Measurements from ENCODE around the gene PRDM1. TPM values are rescaled to one million over a fixed set of nuclear protein-coding genes. Genes with fewer than 3 reads are reported as not detected.

The PRDM1 gene
- total and polyA plus RNA-seq, 2 donors (not counting 1 experiment from before 2014, with no cell fraction given) = 2.8 to 5.4 TPM

- TF ChIP-seq CTCF (conservative IDR thresholded peaks at IDR 0.05 in 1 of 2, IDR thresholded peaks at IDR 0.05 in 1 of 2; ENCODE audit: low read depth in 1 of 2, low read length in 2 of 2) (no peak), EZH2 (IDR thresholded peaks at IDR 0.05; ENCODE audit: low read length, missing control alignments) (no peak)
- no peaks in the 10 kb centered on the region for H3K79me2 ChIP-seq (ENCODE audit: control insufficient read depth, insufficient read depth, low read length)
Measured at GRCh38 chr6:106051226-106051625, 34.9 kb upstream of the PRDM1 start.

GRCh38 chr6:106053484-106054205, 32.5 kb upstream of the PRDM1 start:
- H3K27ac ChIP-seq (ENCODE audit: insufficient read depth, low read length) = no peak overlapping the region
- H3K9me3 ChIP-seq (ENCODE audit: control insufficient read depth, insufficient read depth, low read depth, low read length) = no peaks in the 10 kb centered on the region
- TF ChIP-seq EZH2 (IDR thresholded peaks at IDR 0.05; ENCODE audit: low read length, missing control alignments) (no peak), CTCF (conservative IDR thresholded peaks at IDR 0.05 in 1 of 2, IDR thresholded peaks at IDR 0.05 in 1 of 2; ENCODE audit: low read depth in 1 of 2, low read length in 2 of 2) (no peak)
- DNase-seq (ENCODE audit: low read depth in 2 of 2) = no peak
- no peaks in the 10 kb centered on the region for H3K4me1 ChIP-seq (ENCODE audit: control insufficient read depth, extremely low read depth, insufficient read depth, low read length)
- H3K79me2 ChIP-seq (ENCODE audit: control insufficient read depth, insufficient read depth, low read length) = no peaks in the 10 kb centered on the region
- no peak overlapping the region for H3K4me2 ChIP-seq (ENCODE audit: extremely low read depth, insufficient read depth, low read length)
- H3K36me3 ChIP-seq (ENCODE audit: control insufficient read depth, insufficient read depth, low read length) = no peaks in the 10 kb centered on the region
- H3K9ac ChIP-seq (ENCODE audit: insufficient read depth, low read length) = no peak overlapping the region
- no peak overlapping the region for H2AFZ ChIP-seq (ENCODE audit: low read length)
- no peaks in the 10 kb centered on the region for H3K27me3 ChIP-seq (ENCODE audit: control insufficient read depth, insufficient read depth, low read length)
- no peaks in the 10 kb centered on the region for H4K20me1 ChIP-seq (ENCODE audit: control insufficient read depth, extremely low read depth, insufficient read depth, low read length)
- no peak overlapping the region for H3K4me3 ChIP-seq (replicated peaks in 1 of 4; ENCODE audit: control extremely low read depth in 1 of 4, insufficient read depth in 1 of 4, low read depth in 3 of 4, low read length in 4 of 4)

More at GRCh38 chr6:106051226-106051625, 34.9 kb upstream of the PRDM1 start:
- no peak overlapping the region for H3K4me3 ChIP-seq (replicated peaks in 1 of 4; ENCODE audit: control extremely low read depth in 1 of 4, insufficient read depth in 1 of 4, low read depth in 3 of 4, low read length in 4 of 4)
- H2AFZ ChIP-seq (ENCODE audit: low read length) = no peak overlapping the region
- H3K9me3 ChIP-seq (ENCODE audit: control insufficient read depth, insufficient read depth, low read depth, low read length) = no peaks in the 10 kb centered on the region
- no peak overlapping the region for H3K9ac ChIP-seq (ENCODE audit: insufficient read depth, low read length)
- H3K4me2 ChIP-seq (ENCODE audit: extremely low read depth, insufficient read depth, low read length) = no peak overlapping the region
- H3K36me3 ChIP-seq (ENCODE audit: control insufficient read depth, insufficient read depth, low read length) = no peaks in the 10 kb centered on the region
- H3K27ac ChIP-seq (ENCODE audit: insufficient read depth, low read length) = no peak overlapping the region
- no peaks in the 10 kb centered on the region for H3K27me3 ChIP-seq (ENCODE audit: control insufficient read depth, insufficient read depth, low read length)
- no peaks in the 10 kb centered on the region for H3K4me1 ChIP-seq (ENCODE audit: control insufficient read depth, extremely low read depth, insufficient read depth, low read length)
- DNase-seq (ENCODE audit: low read depth in 2 of 2) = no peak
- H4K20me1 ChIP-seq (ENCODE audit: control insufficient read depth, extremely low read depth, insufficient read depth, low read length) = no peaks in the 10 kb centered on the region

GRCh38 chr6:106055489-106055888, 30.6 kb upstream of the PRDM1 start:
- H3K27me3 ChIP-seq (ENCODE audit: control insufficient read depth, insufficient read depth, low read length) = no peaks in the 10 kb centered on the region
- no peak overlapping the region for H3K4me3 ChIP-seq (replicated peaks in 1 of 4; ENCODE audit: control extremely low read depth in 1 of 4, insufficient read depth in 1 of 4, low read depth in 3 of 4, low read length in 4 of 4)
- no peak for DNase-seq (ENCODE audit: low read depth in 2 of 2)
- no peaks in the 10 kb centered on the region for H3K9me3 ChIP-seq (ENCODE audit: control insufficient read depth, insufficient read depth, low read depth, low read length)
- no peak overlapping the region for H3K9ac ChIP-seq (ENCODE audit: insufficient read depth, low read length)
- H2AFZ ChIP-seq (ENCODE audit: low read length) = no peak overlapping the region
- no peak overlapping the region for H3K27ac ChIP-seq (ENCODE audit: insufficient read depth, low read length)
- H4K20me1 ChIP-seq (ENCODE audit: control insufficient read depth, extremely low read depth, insufficient read depth, low read length) = no peaks in the 10 kb centered on the region
- no peaks in the 10 kb centered on the region for H3K36me3 ChIP-seq (ENCODE audit: control insufficient read depth, insufficient read depth, low read length)
- TF ChIP-seq EZH2 (IDR thresholded peaks at IDR 0.05; ENCODE audit: low read length, missing control alignments) (no peak), CTCF (conservative IDR thresholded peaks at IDR 0.05 in 1 of 2, IDR thresholded peaks at IDR 0.05 in 1 of 2; ENCODE audit: low read depth in 1 of 2, low read length in 2 of 2) (no peak)
- no peak overlapping the region for H3K4me2 ChIP-seq (ENCODE audit: extremely low read depth, insufficient read depth, low read length)
- no peaks in the 10 kb centered on the region for H3K79me2 ChIP-seq (ENCODE audit: control insufficient read depth, insufficient read depth, low read length)
- H3K4me1 ChIP-seq (ENCODE audit: control insufficient read depth, extremely low read depth, insufficient read depth, low read length) = no peaks in the 10 kb centered on the region
